SHP77 (cell line): Measurements from ENCODE around the gene VENTX.
"Not testable (repeated sequence)": the region's sequence is repeated elsewhere in the genome, so short reads cannot be mapped to it uniquely, and the experiment has no call there.

Source experiments
- DNase-seq, 2 experiments: peaks; one replicate each; lab custom pipeline; 2025; lab: John Stamatoyannopoulos, UW

The VENTX gene

GRCh38 chr10:133254421-133255120 lies 16.9 kb downstream of the VENTX start:
- no peak for DNase-seq

- DNase-seq: no peak
Observed at GRCh38 chr10:133255323-133255722, 17.7 kb downstream of the VENTX start.

- DNase-seq: no peak
Observed at GRCh38 chr10:133257489-133258065, 19.9 kb downstream of the VENTX start.

GRCh38 chr10:133258066-133258817 lies 20.6 kb downstream of the VENTX start:
- no peak for DNase-seq

- DNase-seq: peak; percentile 15 to 27
Observed at GRCh38 chr10:133258818-133259601, 21.4 kb downstream of the VENTX start.

GRCh38 chr10:133259602-133259989 lies 21.9 kb downstream of the VENTX start:
- DNase-seq: no peak

GRCh38 chr10:133260895-133261725 lies 23.5 kb downstream of the VENTX start:
- peak; percentile 24 to 52 for DNase-seq

GRCh38 chr10:133261726-133262325 lies 24.2 kb downstream of the VENTX start:
- DNase-seq: peak; percentile 47 to 81

- peak; percentile 28 to 57 for DNase-seq
Observed at GRCh38 chr10:133262696-133263095, 25.0 kb downstream of the VENTX start.

GRCh38 chr10:133263674-133264073 lies 26.0 kb downstream of the VENTX start:
- no peak for DNase-seq

GRCh38 chr10:133264461-133264860 lies 26.8 kb downstream of the VENTX start:
- DNase-seq: no peak

GRCh38 chr10:133265052-133265451 lies 27.4 kb downstream of the VENTX start:
- DNase-seq: not testable (repeated sequence)

GRCh38 chr10:133266056-133266795 lies 28.6 kb downstream of the VENTX start:
- DNase-seq: no peak

GRCh38 chr10:133267293-133267692 lies 29.6 kb downstream of the VENTX start:
- DNase-seq: no peak

GRCh38 chr10:133267829-133268228 lies 30.2 kb downstream of the VENTX start:
- no peak for DNase-seq

- DNase-seq: no peak
Observed at GRCh38 chr10:133268532-133268931, 30.9 kb downstream of the VENTX start.

- DNase-seq: no peak
Observed at GRCh38 chr10:133269367-133269766, 31.7 kb downstream of the VENTX start.

GRCh38 chr10:133270204-133270603 lies 32.5 kb downstream of the VENTX start:
- DNase-seq: no peak

- DNase-seq: no peak
Observed at GRCh38 chr10:133270773-133271297, 33.2 kb downstream of the VENTX start.
